ENCODE results near the gene OR10P1. TPM values are rescaled to one million over a fixed set of nuclear protein-coding genes. Genes with fewer than 3 reads are reported as not detected.
"Not testable (repeated sequence)": the region's sequence is repeated elsewhere in the genome, so short reads cannot be mapped to it uniquely, and the experiment has no call there.

OR10P1 gene
- total and polyA plus RNA-seq, 7 experiments from 2014 or later: not detected

DNA sequence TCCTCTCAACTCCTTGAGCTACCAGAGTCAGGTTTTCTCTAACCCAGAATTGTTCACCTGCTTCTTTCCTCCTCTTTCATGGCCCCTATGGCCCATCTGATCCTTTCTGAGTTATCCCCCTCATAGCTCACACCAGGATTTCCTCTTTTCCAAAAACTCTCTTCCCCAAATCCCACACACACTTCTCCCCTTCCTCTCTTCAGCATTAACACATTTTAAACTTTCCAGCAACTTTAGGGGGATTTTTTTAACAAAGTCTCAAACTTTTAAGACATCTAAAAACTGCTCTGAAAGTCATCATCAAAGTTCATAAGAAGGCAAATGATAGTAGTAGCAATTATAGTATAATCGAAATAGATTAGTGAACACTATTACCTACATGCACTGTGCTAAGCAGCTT lies 7.9 kb downstream of the OR10P1 start:
- Histone ChIP-seq H3K9me3 (ENCODE audit: control insufficient read depth in 2 of 3, low read length in 3 of 3) (no peaks in the 10 kb centered on the region), H3K4me3 (ENCODE audit: low read length) (no peak overlapping the region), H3K36me3 (ENCODE audit: control insufficient read depth in 2 of 3, insufficient read depth in 3 of 3, low read length in 3 of 3) (no peaks in the 10 kb centered on the region), H3K4me1 (ENCODE audit: control insufficient read depth in 2 of 2, insufficient read depth in 2 of 2, low read length in 2 of 2) (peaks cover 0 to 4% of the 10 kb centered on the region in 2 donors), H3K27me3 (ENCODE audit: control insufficient read depth in 2 of 2, insufficient read depth in 2 of 2, low read length in 2 of 2) (no peaks in the 10 kb centered on the region), H3K27ac (ENCODE audit: low read depth, low read length) (no peak overlapping the region)
- DNase-seq: no peak
- Mint-ChIP-seq H3K27ac (peak overlapping the region in 1 of 9 donors; percentile 59), H3K27me3 (no peaks in the 10 kb centered on the region), H3K9me3 (peaks cover 0 to 4% (median 0%) of the 10 kb centered on the region in 11 donors), H3K4me3 (no peak overlapping the region), H3K4me1 (peaks cover 19 to 30% (median 23%) of the 10 kb centered on the region in 7 donors), H3K36me3 (peaks cover 0 to 1% (median 0%) of the 10 kb centered on the region in 5 donors)
- no peak for ATAC-seq
- ChIA-PET POLR2A (interaction anchor here (0.6 to 1.4 kb wide), 2 partner anchors 13 to 17 kb away, joined by 3 read pairs; no protein-coding TSS in a partner anchor), CTCF (interaction anchor here (1.0 to 6.2 kb wide), 2 partner anchors 12 to 16 kb away, joined by 3 to 80 read pairs; no protein-coding TSS in a partner anchor)
- intact Hi-C loops (cut with micrococcal nuclease): no loop called here

DNA sequence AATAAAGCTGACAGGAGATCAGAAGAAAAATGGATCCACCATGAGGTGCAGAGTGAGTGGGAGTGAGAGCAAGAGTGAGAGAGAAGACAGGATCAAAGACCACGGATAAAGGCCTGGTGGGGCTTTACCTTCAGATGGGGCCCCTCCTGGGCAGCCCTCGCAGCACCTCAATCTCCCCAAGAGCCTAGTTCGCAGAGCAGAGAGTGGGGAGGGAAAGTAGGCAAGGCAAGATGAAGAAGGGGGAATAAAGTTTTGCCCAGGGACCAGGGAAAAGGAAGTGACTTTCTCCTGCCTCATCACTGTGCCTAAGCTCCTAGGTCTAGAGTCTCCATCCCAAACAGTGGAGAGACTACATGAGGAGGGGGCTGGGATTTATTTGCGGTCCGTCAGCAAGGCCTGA lies 10.3 kb downstream of the OR10P1 start:
- Mint-ChIP-seq H3K27me3 (no peaks in the 10 kb centered on the region), H3K4me1 (peaks cover 18 to 25% (median 21%) of the 10 kb centered on the region in 7 donors), H3K36me3 (peaks cover 0 to 1% (median 0%) of the 10 kb centered on the region in 5 donors), H3K4me3 (peak overlapping the region in 1 of 10 donors; percentile 13), H3K27ac (peak overlapping the region; percentile 12 to 92 (median 86)), H3K9me3 (peaks cover 0 to 4% (median 0%) of the 10 kb centered on the region in 11 donors)
- intact Hi-C loops (cut with micrococcal nuclease): loop anchor here (2.0 to 5.0 kb wide), 3 partner anchors 60 to 82 kb away; partner anchors contain the start of genes BLOC1S1 (in 1 of the 2), CD63 (in 1 of the 2) and ITGA7 (in 1 of the 2)
- Histone ChIP-seq H3K36me3 (ENCODE audit: control insufficient read depth in 2 of 3, insufficient read depth in 3 of 3, low read length in 3 of 3) (no peaks in the 10 kb centered on the region), H3K27ac (ENCODE audit: low read depth, low read length) (peak overlapping the region; percentile 65), H3K27me3 (ENCODE audit: control insufficient read depth in 2 of 2, insufficient read depth in 2 of 2, low read length in 2 of 2) (no peaks in the 10 kb centered on the region), H3K9me3 (ENCODE audit: control insufficient read depth in 2 of 3, low read length in 3 of 3) (no peaks in the 10 kb centered on the region), H3K4me1 (ENCODE audit: control insufficient read depth in 2 of 2, insufficient read depth in 2 of 2, low read length in 2 of 2) (peaks cover 0 to 4% of the 10 kb centered on the region in 2 donors), H3K4me3 (ENCODE audit: low read length) (no peak overlapping the region)
- ChIA-PET CTCF (interaction anchor here (1.0 to 6.2 kb wide), 2 partner anchors 9 to 28 kb away, joined by 5 to 80 read pairs; no protein-coding TSS in a partner anchor), POLR2A (interaction anchor here (1.3 to 1.4 kb wide), 2 partner anchors 69 to 83 kb away, joined by 4 to 7 read pairs; partner anchors contain the start of gene BLOC1S1)
- ATAC-seq (no peak), DNase-seq (no peak)

DNA sequence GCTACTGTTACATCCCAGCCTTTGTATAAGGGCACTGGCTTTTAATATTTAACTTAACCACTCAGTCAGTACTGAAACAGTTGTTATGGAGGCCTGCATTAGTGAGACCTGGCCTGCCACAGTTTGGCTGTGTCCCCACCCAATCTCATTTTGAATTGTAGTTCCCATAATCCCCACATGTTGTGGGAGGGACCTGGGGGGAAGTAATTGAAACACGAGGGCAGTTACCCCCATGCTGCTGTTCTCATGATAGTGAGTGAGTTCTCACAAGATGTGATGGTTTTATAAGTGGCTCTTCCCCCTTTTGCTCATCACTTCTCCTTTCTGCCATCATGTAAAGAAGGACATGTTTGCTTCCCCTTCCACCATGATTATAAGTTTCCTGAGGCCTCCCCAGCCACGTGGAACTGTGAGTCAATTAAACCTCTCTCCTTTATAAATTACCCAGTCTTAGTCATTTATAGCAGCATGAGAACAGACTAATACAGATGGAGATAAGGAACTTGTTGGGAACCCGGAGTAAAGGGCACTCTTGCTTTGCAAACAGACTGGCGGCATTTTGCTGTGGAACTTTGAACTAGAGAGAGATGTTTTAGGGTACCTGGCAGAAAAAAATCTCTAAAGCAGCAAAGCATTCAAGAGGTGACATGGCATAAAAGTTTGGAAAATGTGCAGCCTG lies 14.1 kb downstream of the OR10P1 start:
- H3K9me3 ChIP-seq (ENCODE audit: control insufficient read depth in 2 of 3, low read length in 3 of 3); H3K27ac Mint-ChIP-seq; H3K9me3 Mint-ChIP-seq; H3K36me3 ChIP-seq (ENCODE audit: control insufficient read depth in 2 of 3, insufficient read depth in 3 of 3, low read length in 3 of 3); DNase-seq; H3K27me3 Mint-ChIP-seq; H3K36me3 Mint-ChIP-seq; H3K4me1 ChIP-seq (ENCODE audit: control insufficient read depth in 2 of 2, insufficient read depth in 2 of 2, low read length in 2 of 2); H3K27me3 ChIP-seq (ENCODE audit: control insufficient read depth in 2 of 2, insufficient read depth in 2 of 2, low read length in 2 of 2); H3K27ac ChIP-seq (ENCODE audit: low read depth, low read length); H3K4me3 ChIP-seq (ENCODE audit: low read length); POLR2A ChIA-PET; H3K4me3 Mint-ChIP-seq; CTCF ChIA-PET; intact Hi-C loops (cut with micrococcal nuclease): not testable (repeated sequence)
- ATAC-seq: peak; percentile 33
- peaks cover 6 to 11% (median 7%) of the 10 kb centered on the region in 7 donors for H3K4me1 Mint-ChIP-seq

GRCh38 chr12:55651299-55651683 lies 14.6 kb downstream of the OR10P1 start:
- CTCF ChIA-PET: no interaction called here
- H3K27me3 Mint-ChIP-seq: peaks cover 0 to under 1% (median 0%) of the 10 kb centered on the region in 5 donors

DNA sequence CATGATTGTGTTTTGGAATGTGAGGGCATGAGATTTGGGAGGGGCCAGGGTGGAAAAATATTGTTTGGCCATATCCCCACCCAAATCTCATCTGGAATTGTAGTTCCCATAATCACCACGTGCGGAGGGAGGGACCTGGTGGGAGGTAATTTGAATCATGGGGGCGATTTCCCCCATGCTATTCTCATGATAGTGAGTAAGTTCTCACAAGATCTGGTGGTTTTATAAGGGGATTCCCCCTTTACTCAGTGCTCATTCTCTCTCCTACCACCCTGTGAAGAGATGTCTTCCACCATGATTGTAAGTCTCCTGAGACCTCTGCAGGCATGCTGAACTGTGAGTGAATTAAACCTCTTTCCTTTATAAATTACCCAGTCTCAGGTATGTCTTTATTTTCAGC lies 15.7 kb downstream of the OR10P1 start:
- Mint-ChIP-seq H3K4me3 (no peak overlapping the region), H3K9me3 (peaks cover 0 to 3% (median 0%) of the 10 kb centered on the region in 11 donors), H3K36me3 (peaks cover 0 to 1% (median 0%) of the 10 kb centered on the region in 5 donors), H3K27me3 (peaks cover 0 to 5% (median 0%) of the 10 kb centered on the region in 5 donors), H3K27ac (no peak overlapping the region), H3K4me1 (peaks cover 0 to 4% (median 0%) of the 10 kb centered on the region in 7 donors)
- ATAC-seq (no peak), DNase-seq (no peak)
- ChIA-PET POLR2A (no interaction called here), CTCF (no interaction called here)
- H3K36me3 ChIP-seq (ENCODE audit: control insufficient read depth in 2 of 3, insufficient read depth in 3 of 3, low read length in 3 of 3): no peaks in the 10 kb centered on the region
- no peak overlapping the region for H3K27ac ChIP-seq (ENCODE audit: low read depth, low read length)
- H3K27me3 ChIP-seq (ENCODE audit: control insufficient read depth in 2 of 2, insufficient read depth in 2 of 2, low read length in 2 of 2): no peaks in the 10 kb centered on the region
- H3K4me1 ChIP-seq (ENCODE audit: control insufficient read depth in 2 of 2, insufficient read depth in 2 of 2, low read length in 2 of 2): no peaks in the 10 kb centered on the region
- no peaks in the 10 kb centered on the region for H3K9me3 ChIP-seq (ENCODE audit: control insufficient read depth in 2 of 3, low read length in 3 of 3)
- H3K4me3 ChIP-seq (ENCODE audit: low read length): no peak overlapping the region
- intact Hi-C loops (cut with micrococcal nuclease): no loop called here

More at GRCh38 chr12:55651299-55651683, 14.6 kb downstream of the OR10P1 start:
- H3K4me1 ChIP-seq (ENCODE audit: control insufficient read depth in 2 of 2, insufficient read depth in 2 of 2, low read length in 2 of 2): peaks cover 0 to 4% of the 10 kb centered on the region in 2 donors
- POLR2A ChIA-PET: no interaction called here
- H3K27ac Mint-ChIP-seq: no peak overlapping the region
- no peaks in the 10 kb centered on the region for H3K9me3 ChIP-seq (ENCODE audit: control insufficient read depth in 2 of 3, low read length in 3 of 3)
- H3K4me1 Mint-ChIP-seq: peaks cover 2 to 7% (median 3%) of the 10 kb centered on the region in 7 donors
- H3K4me3 ChIP-seq (ENCODE audit: low read length): no peak overlapping the region
- peaks cover 0 to 3% (median 0%) of the 10 kb centered on the region in 11 donors for H3K9me3 Mint-ChIP-seq
- H3K4me3 Mint-ChIP-seq: no peak overlapping the region
- no peaks in the 10 kb centered on the region for H3K36me3 ChIP-seq (ENCODE audit: control insufficient read depth in 2 of 3, insufficient read depth in 3 of 3, low read length in 3 of 3)
- intact Hi-C loops (cut with micrococcal nuclease): no loop called here
- DNase-seq: no peak
- H3K36me3 Mint-ChIP-seq: peaks cover 0 to 1% (median 0%) of the 10 kb centered on the region in 5 donors
- H3K27me3 ChIP-seq (ENCODE audit: control insufficient read depth in 2 of 2, insufficient read depth in 2 of 2, low read length in 2 of 2): no peaks in the 10 kb centered on the region
- H3K27ac ChIP-seq (ENCODE audit: low read depth, low read length): no peak overlapping the region
- ATAC-seq: no peak

DNA sequence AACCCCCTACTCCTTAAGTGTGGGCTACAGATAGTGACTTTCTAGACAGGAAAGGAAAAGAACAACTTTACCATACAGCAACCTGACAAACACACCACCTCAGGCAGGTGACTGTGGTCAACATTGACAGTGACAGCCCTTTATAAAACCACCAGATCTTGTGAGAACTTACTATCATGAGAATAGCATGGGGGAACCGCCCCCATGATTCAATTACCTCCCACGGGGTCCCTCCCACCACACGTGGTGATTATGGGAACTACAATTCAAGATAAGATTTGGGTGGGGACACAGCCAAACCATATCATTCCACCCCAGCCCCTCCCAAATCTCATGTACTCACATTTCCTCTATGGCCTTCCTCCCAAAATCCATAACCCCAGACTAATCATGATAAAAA lies 16.3 kb downstream of the OR10P1 start:
- Histone ChIP-seq H3K27ac (ENCODE audit: low read depth, low read length) (no peak overlapping the region), H3K4me1 (ENCODE audit: control insufficient read depth in 2 of 2, insufficient read depth in 2 of 2, low read length in 2 of 2) (no peaks in the 10 kb centered on the region), H3K9me3 (ENCODE audit: control insufficient read depth in 2 of 3, low read length in 3 of 3) (no peaks in the 10 kb centered on the region), H3K27me3 (ENCODE audit: control insufficient read depth in 2 of 2, insufficient read depth in 2 of 2, low read length in 2 of 2) (no peaks in the 10 kb centered on the region), H3K4me3 (ENCODE audit: low read length) (no peak overlapping the region), H3K36me3 (ENCODE audit: control insufficient read depth in 2 of 3, insufficient read depth in 3 of 3, low read length in 3 of 3) (no peaks in the 10 kb centered on the region)
- H3K4me3 Mint-ChIP-seq: no peak overlapping the region
- no peaks in the 10 kb centered on the region for H3K36me3 Mint-ChIP-seq
- POLR2A ChIA-PET: no interaction called here
- H3K9me3 Mint-ChIP-seq: peaks cover 0 to 3% (median 0%) of the 10 kb centered on the region in 11 donors
- H3K4me1 Mint-ChIP-seq: peaks cover 0 to 4% (median 0%) of the 10 kb centered on the region in 7 donors
- CTCF ChIA-PET: no interaction called here
- H3K27me3 Mint-ChIP-seq: peaks cover 0 to 7% (median 0%) of the 10 kb centered on the region in 5 donors
- DNase-seq (no peak), ATAC-seq (no peak)
- H3K27ac Mint-ChIP-seq: no peak overlapping the region
- intact Hi-C loops (cut with micrococcal nuclease): no loop called here
